ENCODE measurements around the gene MAGEF1. TPM values are rescaled to one million over a fixed set of nuclear protein-coding genes. Genes with fewer than 3 reads are reported as not detected.

Gene MAGEF1, protein sequence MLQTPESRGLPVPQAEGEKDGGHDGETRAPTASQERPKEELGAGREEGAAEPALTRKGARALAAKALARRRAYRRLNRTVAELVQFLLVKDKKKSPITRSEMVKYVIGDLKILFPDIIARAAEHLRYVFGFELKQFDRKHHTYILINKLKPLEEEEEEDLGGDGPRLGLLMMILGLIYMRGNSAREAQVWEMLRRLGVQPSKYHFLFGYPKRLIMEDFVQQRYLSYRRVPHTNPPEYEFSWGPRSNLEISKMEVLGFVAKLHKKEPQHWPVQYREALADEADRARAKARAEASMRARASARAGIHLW
- 10 to 100 TPM; 33.9 to 55.4 (median 49.0) TPM for total RNA-seq

DNA sequence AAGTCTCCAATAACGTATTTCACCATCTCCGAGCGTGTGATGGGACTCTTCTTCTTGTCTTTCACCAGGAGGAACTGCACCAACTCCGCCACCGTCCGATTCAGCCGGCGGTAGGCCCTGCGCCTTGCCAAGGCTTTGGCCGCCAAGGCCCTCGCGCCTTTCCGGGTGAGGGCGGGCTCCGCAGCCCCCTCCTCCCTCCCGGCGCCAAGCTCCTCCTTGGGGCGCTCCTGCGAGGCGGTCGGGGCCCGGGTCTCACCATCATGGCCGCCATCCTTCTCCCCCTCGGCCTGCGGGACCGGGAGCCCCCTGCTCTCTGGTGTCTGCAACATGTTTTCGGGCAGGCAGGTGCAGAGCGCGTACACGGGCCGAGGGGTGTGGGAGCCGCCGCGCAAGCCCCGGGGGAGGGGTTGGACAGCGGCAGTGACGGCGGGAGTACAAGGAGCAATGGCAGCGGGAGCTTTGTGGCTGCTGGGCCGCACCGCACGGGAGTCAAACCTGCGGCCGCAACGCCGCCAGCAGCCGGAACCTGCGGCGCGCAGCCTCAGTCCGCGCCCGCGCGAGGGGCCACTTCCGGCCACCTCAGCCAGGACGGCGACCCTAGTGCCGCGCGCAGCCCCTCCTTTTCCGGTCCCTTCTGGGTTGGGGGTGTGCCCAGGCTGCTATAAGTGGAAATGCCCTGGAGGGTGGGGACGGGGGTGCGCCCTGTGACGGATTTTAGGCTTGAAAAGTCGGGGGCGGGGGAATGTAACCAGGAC lies at the start of gene MAGEF1:
Gene MAGEF1, minus strand, starts transcription at position 572 of the 755 bp plus-strand sequence. Its CDS starts 243 bp downstream, at position 329.
- H3K36me3 ChIP-seq: no peaks in the 10 kb centered on the region
- H3K9me3 ChIP-seq: no peaks in the 10 kb centered on the region
- peak in 1 of 2 donors; percentile 83 for TF ChIP-seq POLR2A (IDR thresholded peaks at IDR 0.05)
- TF ChIP-seq, protein P1, sequence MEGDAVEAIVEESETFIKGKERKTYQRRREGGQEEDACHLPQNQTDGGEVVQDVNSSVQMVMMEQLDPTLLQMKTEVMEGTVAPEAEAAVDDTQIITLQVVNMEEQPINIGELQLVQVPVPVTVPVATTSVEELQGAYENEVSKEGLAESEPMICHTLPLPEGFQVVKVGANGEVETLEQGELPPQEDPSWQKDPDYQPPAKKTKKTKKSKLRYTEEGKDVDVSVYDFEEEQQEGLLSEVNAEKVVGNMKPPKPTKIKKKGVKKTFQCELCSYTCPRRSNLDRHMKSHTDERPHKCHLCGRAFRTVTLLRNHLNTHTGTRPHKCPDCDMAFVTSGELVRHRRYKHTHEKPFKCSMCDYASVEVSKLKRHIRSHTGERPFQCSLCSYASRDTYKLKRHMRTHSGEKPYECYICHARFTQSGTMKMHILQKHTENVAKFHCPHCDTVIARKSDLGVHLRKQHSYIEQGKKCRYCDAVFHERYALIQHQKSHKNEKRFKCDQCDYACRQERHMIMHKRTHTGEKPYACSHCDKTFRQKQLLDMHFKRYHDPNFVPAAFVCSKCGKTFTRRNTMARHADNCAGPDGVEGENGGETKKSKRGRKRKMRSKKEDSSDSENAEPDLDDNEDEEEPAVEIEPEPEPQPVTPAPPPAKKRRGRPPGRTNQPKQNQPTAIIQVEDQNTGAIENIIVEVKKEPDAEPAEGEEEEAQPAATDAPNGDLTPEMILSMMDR (IDR thresholded peaks at IDR 0.05): peak in 3 of 4 experiments; percentile 4 to 30 (median 8)
- intact Hi-C loops (cut with DNase I; ENCODE audit: low total_unique reads): no loop called here
- H3K27ac ChIP-seq: peak within 1 kb of the TSS; percentile 93 to 94
- DNase-seq: peak; percentile 84 to 85
- H3K27me3 ChIP-seq: no peaks in the 10 kb centered on the region
- peak within 1 kb of the TSS; percentile 69 to 94 for H3K4me3 ChIP-seq
- H3K4me1 ChIP-seq: peaks cover 0 to 11% of the 10 kb centered on the region in 2 donors

DNA sequence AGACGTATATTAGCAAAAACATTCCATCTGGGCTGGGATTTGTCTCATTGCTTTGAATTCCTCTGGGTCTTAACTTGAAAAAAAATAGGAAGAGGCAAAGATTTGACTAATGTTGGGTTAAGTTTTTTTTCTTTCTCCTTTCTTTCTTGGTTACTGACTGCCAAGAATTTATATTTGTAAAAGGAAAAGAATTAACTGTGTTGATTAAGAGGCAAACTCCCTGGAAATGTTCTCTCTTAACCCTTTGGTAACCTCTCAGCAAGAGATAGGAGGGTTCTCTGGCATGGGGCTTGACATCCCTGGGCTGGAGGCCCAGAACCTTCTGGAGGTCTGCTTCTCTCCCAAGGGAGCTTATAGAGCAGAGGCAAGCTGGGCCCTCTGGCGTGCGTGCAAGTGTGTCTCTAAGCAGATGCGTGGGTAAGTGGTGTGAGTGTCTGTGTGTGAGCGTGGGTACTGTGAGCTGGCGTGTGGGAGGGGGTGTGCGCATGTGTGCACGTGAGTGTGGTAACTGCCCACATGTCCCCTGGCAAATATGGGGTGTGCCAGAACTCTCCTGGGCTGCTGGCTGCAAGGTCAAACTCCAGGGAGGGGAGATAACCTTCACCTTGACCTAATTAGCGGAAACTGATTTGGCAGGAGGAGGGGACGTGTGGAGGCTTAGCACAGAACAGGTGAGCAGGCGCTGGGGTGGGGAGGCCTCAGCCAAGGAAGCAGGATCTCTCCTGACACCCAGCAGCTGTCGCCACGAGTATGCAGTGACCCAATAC lies 49.4 kb upstream of the MAGEF1 start:
- DNase-seq: peak; percentile 38 to 68
- no peak for TF ChIP-seq POLR2A (IDR thresholded peaks at IDR 0.05)
- TF ChIP-seq, protein P1 (IDR thresholded peaks at IDR 0.05): no peak
- intact Hi-C loops (cut with DNase I; ENCODE audit: low total_unique reads): no loop called here
- Histone ChIP-seq H3K36me3 (no peaks in the 10 kb centered on the region), H3K27ac (no peak overlapping the region), H3K27me3 (no peaks in the 10 kb centered on the region), H3K4me3 (no peak overlapping the region), H3K4me1 (peaks cover 3 to 16% of the 10 kb centered on the region in 2 donors), H3K9me3 (no peaks in the 10 kb centered on the region)

DNA sequence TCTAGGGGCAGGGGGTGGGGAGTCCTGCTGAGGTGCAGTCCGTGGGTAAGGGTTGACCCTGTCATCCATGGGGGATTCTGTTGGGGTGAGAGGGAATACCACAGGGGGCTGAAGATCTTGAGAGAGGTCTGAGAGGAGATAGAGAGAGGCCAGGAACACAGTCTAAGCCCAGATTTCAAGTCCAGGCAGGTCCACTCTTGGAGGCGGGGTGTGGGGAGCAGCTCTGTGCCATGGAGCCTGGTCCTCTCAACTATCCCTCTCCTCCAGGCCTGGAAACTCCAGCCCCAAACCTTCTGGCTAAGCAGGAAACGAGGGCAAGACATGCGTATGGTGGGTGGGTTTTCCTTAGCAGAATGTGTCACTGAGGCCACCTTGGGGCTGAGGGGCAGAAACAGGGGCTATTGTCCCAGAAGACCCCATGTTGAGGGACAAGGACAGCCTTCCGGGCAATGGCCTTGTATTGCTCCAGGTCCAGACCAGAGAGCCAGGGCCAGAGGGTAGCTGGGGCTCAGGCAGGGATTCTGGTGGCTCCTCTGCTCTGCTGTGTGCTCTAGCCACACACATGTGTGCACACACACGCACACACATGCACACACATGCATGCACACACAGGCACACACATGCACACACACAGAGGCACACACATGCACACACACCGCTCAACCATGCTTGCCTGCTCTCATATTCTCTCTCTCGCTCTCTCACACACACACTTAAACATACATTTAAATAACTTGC lies 48.6 kb upstream of the MAGEF1 start:
- H3K27me3 ChIP-seq: no peaks in the 10 kb centered on the region
- H3K9me3 ChIP-seq: no peaks in the 10 kb centered on the region
- H3K4me1 ChIP-seq: peaks cover 3 to 17% of the 10 kb centered on the region in 2 donors
- H3K4me3 ChIP-seq: no peak overlapping the region
- no peaks in the 10 kb centered on the region for H3K36me3 ChIP-seq
- DNase-seq: no peak
- no peak for TF ChIP-seq POLR2A (IDR thresholded peaks at IDR 0.05)
- TF ChIP-seq, protein P1 (IDR thresholded peaks at IDR 0.05): no peak
- intact Hi-C loops (cut with DNase I; ENCODE audit: low total_unique reads): no loop called here
- peak overlapping the region in 1 of 2 donors; percentile 4 for H3K27ac ChIP-seq

DNA sequence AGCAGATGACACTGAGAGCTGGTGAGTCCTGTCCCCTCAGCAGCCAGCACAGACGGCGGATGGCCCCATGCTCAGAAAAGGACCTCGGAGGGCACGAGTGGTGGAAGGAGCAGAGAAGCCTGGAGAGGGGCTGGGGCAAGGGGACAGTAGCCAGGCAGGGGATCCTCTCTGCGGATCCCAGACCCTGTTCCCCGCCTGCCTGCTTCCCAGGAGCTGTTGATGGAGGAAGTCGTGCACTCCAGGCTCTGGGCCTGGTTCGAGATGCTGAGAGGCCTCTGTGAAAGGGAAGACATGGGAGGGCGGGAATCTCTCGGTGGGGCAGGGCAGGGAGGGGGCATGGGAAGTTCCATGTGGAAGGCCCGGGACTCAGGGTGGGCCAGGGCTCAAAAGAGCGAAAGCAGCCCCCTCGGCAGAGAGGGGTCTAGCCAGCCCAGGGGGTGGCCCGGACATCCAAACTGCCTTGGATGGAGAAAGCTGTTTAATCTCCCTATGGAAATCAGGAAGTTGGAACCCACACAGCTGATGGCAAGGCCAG lies 47.9 kb upstream of the MAGEF1 start:
- Histone ChIP-seq H3K36me3 (no peaks in the 10 kb centered on the region), H3K4me1 (peaks cover 3 to 17% of the 10 kb centered on the region in 2 donors), H3K27me3 (no peaks in the 10 kb centered on the region), H3K27ac (peak overlapping the region in 1 of 2 donors; percentile 4), H3K9me3 (no peaks in the 10 kb centered on the region), H3K4me3 (no peak overlapping the region)
- intact Hi-C loops (cut with DNase I; ENCODE audit: low total_unique reads): no loop called here
- no peak for TF ChIP-seq POLR2A (IDR thresholded peaks at IDR 0.05)
- TF ChIP-seq, protein P1 (IDR thresholded peaks at IDR 0.05): no peak
- DNase-seq: no peak
